Activated T-cell treated with anti-CD3 and anti-CD28 coated beads for 4 hours (primary cell): ENCODE measurements around the gene MAB21L1.

Experiments
- DNase-seq: peaks from one replicate; pipeline ENCODE4 v3.0.0-alpha.2; 2020

The MAB21L1 gene

GRCh38 chr13:35475960-35476943, at the start of gene MAB21L1:
Gene MAB21L1, minus strand, starts transcription at chr13:35476689. Its CDS starts 551 bp downstream, at chr13:35476138.
- DNase-seq: no peak

- no peak for DNase-seq
Measured at GRCh38 chr13:35524171-35524570, 47.7 kb upstream of the MAB21L1 start.

GRCh38 chr13:35518337-35518946, 42.0 kb upstream of the MAB21L1 start:
- DNase-seq: no peak

GRCh38 chr13:35514801-35515502, 38.5 kb upstream of the MAB21L1 start:
- no peak for DNase-seq

GRCh38 chr13:35514061-35514477, 37.6 kb upstream of the MAB21L1 start:
- DNase-seq: no peak

- no peak for DNase-seq
Measured at GRCh38 chr13:35512271-35512920, 35.9 kb upstream of the MAB21L1 start.

GRCh38 chr13:35502456-35502855, 26.0 kb upstream of the MAB21L1 start:
- no peak for DNase-seq

- no peak for DNase-seq
Measured at GRCh38 chr13:35501661-35502235, 25.3 kb upstream of the MAB21L1 start.

- DNase-seq: no peak
Measured at GRCh38 chr13:35500144-35500543, 23.7 kb upstream of the MAB21L1 start.

GRCh38 chr13:35499676-35500075, 23.2 kb upstream of the MAB21L1 start:
- no peak for DNase-seq

GRCh38 chr13:35499196-35499662, 22.7 kb upstream of the MAB21L1 start:
- DNase-seq: no peak

- no peak for DNase-seq
Measured at GRCh38 chr13:35498231-35498630, 21.7 kb upstream of the MAB21L1 start.

- no peak for DNase-seq
Measured at GRCh38 chr13:35496761-35497386, 20.4 kb upstream of the MAB21L1 start.

GRCh38 chr13:35496006-35496405, 19.5 kb upstream of the MAB21L1 start:
- no peak for DNase-seq

- DNase-seq: no peak
Measured at GRCh38 chr13:35489050-35489449, 12.6 kb upstream of the MAB21L1 start.

- DNase-seq: no peak
Measured at GRCh38 chr13:35485424-35485823, 8.9 kb upstream of the MAB21L1 start.

- DNase-seq: no peak
Measured at GRCh38 chr13:35484384-35484783, 7.9 kb upstream of the MAB21L1 start.

- DNase-seq: no peak
Measured at GRCh38 chr13:35483761-35484160, 7.3 kb upstream of the MAB21L1 start.

- DNase-seq: no peak
Measured at GRCh38 chr13:35482527-35482926, 6.0 kb upstream of the MAB21L1 start.

- no peak for DNase-seq
Measured at GRCh38 chr13:35481777-35482176, 5.3 kb upstream of the MAB21L1 start.

- no peak for DNase-seq
Measured at GRCh38 chr13:35480346-35480745, 3.9 kb upstream of the MAB21L1 start.

- DNase-seq: no peak
Measured at GRCh38 chr13:35479706-35480105, 3.2 kb upstream of the MAB21L1 start.
